Thyroid gland (tissue), 4 donors: ENCODE results near the gene RBMS1. TPM values are rescaled to one million over a fixed set of nuclear protein-coding genes. Genes with fewer than 3 reads are reported as not detected.

ENCODE experiments used
- DNase-seq, 2 donors: peaks; one replicate each; pipeline ENCODE4 v3.0.0-alpha.2; 2019
- H3K27ac ChIP-seq, 3 donors: fragments of 200-600 bp; sonication (generic); 1 replicate in 2 of 3; 2 replicates in 1 of 3; pipeline ENCODE4 v1.5.1; 2016 to 2019; ENCODE audit warnings: mild to moderate bottlenecking in 1 of 3, moderate library complexity in 1 of 3
- H3K27me3 ChIP-seq: fragments of 200-600 bp; sonication (generic); one replicate; pipeline ENCODE4 v1.5.1; 2019
- H3K36me3 ChIP-seq, 2 donors: fragments of 200-600 bp; sonication (generic); one replicate each; pipeline ENCODE4 v1.5.1; 2016 to 2019
- H3K4me1 ChIP-seq, 2 donors: fragments of 200-600 bp; sonication (generic); one replicate each; pipeline ENCODE4 v1.5.1; 2017 to 2019
- H3K4me3 ChIP-seq, 3 donors: fragments of 200-600 bp; sonication (generic); replicated peaks in 1 of 3; 1 replicate in 2 of 3; 2 replicates in 1 of 3; pipeline ENCODE4 v1.5.1; 2016; ENCODE audit warnings: mild to moderate bottlenecking in 1 of 3
- H3K9me3 ChIP-seq: fragments of 200-600 bp; sonication (generic); one replicate; pipeline ENCODE4 v1.5.1; 2017
- POLR2A ChIP-seq, 2 donors: fragments of 450-650 bp; IDR thresholded peaks; one replicate each; pipeline ENCODE4 v1.6.1; 2017; ENCODE audit warnings: antibody characterized with exemption in 2 of 2, mild to moderate bottlenecking in 2 of 2, moderate library complexity in 1 of 2
- WGBS, 2 donors: methylation state at CpG; one replicate each; pipeline ENCODE4 v1.1.5; 2017; 5-methylcytosine and 5-hydroxymethylcytosine counted together
- intact Hi-C: fragments of 100-400 bp; cut with DNase I; formaldehyde crosslinking; loops from one replicate; pipeline ENCODE4 v1.15.1; 2023
- total RNA-seq, 4 donors: library from RNA; depleted of rRNA; stranded (reverse); fragments of >200 nt; gene quantifications; one replicate each; pipeline ENCODE4 v1.2.3, GENCODE V29; 2016
- TF ChIP-seq, protein P1 (sequence below), 6 experiments: fragments of 200-600 bp in 3 of 6; fragments of 450-650 bp in 3 of 6; sonication (generic) in 3 of 6; IDR thresholded peaks; one replicate each; pipeline ENCODE4 v1.5.1; 2016 to 2019; ENCODE audit warnings: antibody characterized with exemption in 6 of 6, mild to moderate bottlenecking in 2 of 6, inconsistent platforms in 1 of 6, moderate library complexity in 1 of 6

RBMS1 gene
- total RNA-seq, 4 donors from 2014 or later = 50.9 to 80.1 (median 69.0) TPM

GRCh38 chr2:160246356-160246755 is 247.3 kb downstream of the RBMS1 start:
- no peaks in the 10 kb centered on the region for H3K9me3 ChIP-seq
- H3K27me3 ChIP-seq = no peaks in the 10 kb centered on the region
- intact Hi-C loops = no loop called here
- H3K4me3 ChIP-seq = no peak overlapping the region
- peak overlapping the region in 2 of 3 donors; percentile 12 to 50 for H3K27ac ChIP-seq
- DNase-seq = no peak
- no peak for TF ChIP-seq POLR2A (IDR thresholded peaks at IDR 0.05)
- TF ChIP-seq, protein P1, sequence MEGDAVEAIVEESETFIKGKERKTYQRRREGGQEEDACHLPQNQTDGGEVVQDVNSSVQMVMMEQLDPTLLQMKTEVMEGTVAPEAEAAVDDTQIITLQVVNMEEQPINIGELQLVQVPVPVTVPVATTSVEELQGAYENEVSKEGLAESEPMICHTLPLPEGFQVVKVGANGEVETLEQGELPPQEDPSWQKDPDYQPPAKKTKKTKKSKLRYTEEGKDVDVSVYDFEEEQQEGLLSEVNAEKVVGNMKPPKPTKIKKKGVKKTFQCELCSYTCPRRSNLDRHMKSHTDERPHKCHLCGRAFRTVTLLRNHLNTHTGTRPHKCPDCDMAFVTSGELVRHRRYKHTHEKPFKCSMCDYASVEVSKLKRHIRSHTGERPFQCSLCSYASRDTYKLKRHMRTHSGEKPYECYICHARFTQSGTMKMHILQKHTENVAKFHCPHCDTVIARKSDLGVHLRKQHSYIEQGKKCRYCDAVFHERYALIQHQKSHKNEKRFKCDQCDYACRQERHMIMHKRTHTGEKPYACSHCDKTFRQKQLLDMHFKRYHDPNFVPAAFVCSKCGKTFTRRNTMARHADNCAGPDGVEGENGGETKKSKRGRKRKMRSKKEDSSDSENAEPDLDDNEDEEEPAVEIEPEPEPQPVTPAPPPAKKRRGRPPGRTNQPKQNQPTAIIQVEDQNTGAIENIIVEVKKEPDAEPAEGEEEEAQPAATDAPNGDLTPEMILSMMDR (IDR thresholded peaks at IDR 0.05) = no peak
- peaks cover 23 to 37% of the 10 kb centered on the region in 2 donors for H3K4me1 ChIP-seq
- WGBS, 2 donors = 94 to 97% methylated on average over 2 of the region's 2 CpGs
- no peaks in the 10 kb centered on the region for H3K36me3 ChIP-seq

DNA sequence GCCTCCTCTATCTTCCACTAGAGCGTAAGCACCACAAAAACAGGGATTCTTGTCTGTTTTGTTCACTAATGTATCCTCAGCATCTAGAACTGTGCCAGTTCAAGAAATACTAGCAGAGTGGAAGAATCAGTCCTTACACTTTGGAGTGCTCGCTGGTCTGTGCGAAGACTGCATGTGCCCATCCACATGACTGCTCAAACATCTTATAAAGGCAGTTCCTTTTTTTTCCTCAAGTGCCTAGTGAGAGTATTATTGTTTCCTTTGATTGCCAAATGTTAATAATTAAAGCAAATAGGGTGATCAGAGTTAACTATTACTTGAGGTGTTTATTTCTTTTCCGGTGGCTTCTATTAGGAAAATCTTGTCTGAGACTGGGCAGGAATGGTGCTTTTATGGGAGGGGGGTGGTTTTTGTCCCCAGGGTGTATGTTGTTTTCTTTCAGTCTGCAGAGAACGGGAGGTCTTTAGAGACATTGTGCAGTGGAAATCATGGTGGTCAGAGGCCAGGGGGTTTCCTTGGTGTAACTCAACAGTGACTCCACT is 247.9 kb downstream of the RBMS1 start:
- intact Hi-C loops = no loop called here
- Histone ChIP-seq H3K27me3 (no peaks in the 10 kb centered on the region), H3K36me3 (no peaks in the 10 kb centered on the region), H3K4me3 (no peak overlapping the region), H3K27ac (peak overlapping the region in 2 of 3 donors; percentile 31 to 50), H3K9me3 (no peaks in the 10 kb centered on the region), H3K4me1 (peaks cover 22 to 39% of the 10 kb centered on the region in 2 donors)
- peak; percentile 72 to 74 for DNase-seq
- WGBS, 2 donors = 59 to 66% methylated on average over 5 of the region's 5 CpGs
- TF ChIP-seq, protein P1 (IDR thresholded peaks at IDR 0.05) = no peak
- TF ChIP-seq POLR2A (IDR thresholded peaks at IDR 0.05) = peak in 1 of 2 donors; percentile 26

- H3K4me1 ChIP-seq = peaks cover 24 to 48% of the 10 kb centered on the region in 2 donors
- H3K9me3 ChIP-seq = no peaks in the 10 kb centered on the region
- no peaks in the 10 kb centered on the region for H3K27me3 ChIP-seq
- intact Hi-C loops = no loop called here
- H3K27ac ChIP-seq = no peak overlapping the region
- no peak for TF ChIP-seq POLR2A (IDR thresholded peaks at IDR 0.05)
- TF ChIP-seq, protein P1 (IDR thresholded peaks at IDR 0.05) = no peak
- DNase-seq = no peak
- WGBS, 2 donors = 56 to 73% methylated on average over 3 of the region's 3 CpGs
- H3K36me3 ChIP-seq = no peaks in the 10 kb centered on the region
- H3K4me3 ChIP-seq = no peak overlapping the region
Observed at GRCh38 chr2:160242893-160243564, 250.6 kb downstream of the RBMS1 start.

DNA sequence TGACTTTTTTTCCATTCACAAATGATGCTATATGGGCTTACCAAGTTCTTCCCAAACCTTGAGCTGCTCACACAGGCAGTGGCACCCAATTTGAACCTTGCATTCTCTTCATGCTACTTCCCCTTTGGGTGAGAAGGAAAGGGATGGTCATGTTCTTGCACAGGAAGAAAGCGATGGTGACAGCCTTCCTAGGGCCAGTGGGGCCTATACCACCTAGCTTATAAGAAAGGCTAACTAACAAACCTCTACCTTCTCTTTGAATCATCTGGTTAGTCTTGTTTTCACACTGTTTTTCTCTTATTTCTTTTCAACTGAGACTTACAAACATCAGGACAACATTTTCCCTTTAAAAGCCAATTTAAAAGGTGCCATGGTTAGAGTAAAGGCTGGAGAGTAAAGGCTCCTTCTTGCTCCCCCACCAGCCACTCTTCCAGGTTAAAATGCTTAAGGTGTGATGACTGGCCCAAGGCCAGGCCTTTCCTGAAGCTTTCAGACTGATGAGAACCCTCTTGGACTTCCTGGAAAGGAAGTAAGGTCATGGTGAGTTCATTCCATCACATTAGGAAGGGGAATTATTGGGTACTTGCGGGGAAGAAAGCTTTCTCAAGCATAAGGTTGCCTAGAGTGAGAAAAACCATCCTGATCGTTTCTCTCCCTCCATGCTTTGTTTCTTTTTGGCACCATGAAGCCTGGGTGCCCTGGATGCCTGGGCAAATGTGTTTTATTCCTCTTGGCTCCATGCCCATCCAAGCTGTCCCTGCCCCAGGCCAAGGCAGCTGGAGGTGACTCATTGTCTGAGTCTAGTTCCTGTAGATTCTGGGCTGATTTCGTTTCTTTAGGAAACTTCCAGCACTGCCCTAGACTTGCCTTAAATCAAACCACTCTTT is 252.1 kb downstream of the RBMS1 start:
- H3K4me1 ChIP-seq = peaks cover 27 to 50% of the 10 kb centered on the region in 2 donors
- DNase-seq = peak; percentile 42 to 46
- no peak overlapping the region for H3K4me3 ChIP-seq
- no peaks in the 10 kb centered on the region for H3K27me3 ChIP-seq
- TF ChIP-seq, protein P1 (IDR thresholded peaks at IDR 0.05) = no peak
- H3K27ac ChIP-seq = peak overlapping the region in 1 of 3 donors; percentile 47
- no peaks in the 10 kb centered on the region for H3K36me3 ChIP-seq
- H3K9me3 ChIP-seq = no peaks in the 10 kb centered on the region
- 55 to 57% methylated on average over 4 of the region's 4 CpGs for WGBS, 2 donors
- intact Hi-C loops = no loop called here
